Fibroblast of skin of left biceps (primary cell): ENCODE measurements around the gene CPN2.

Source experiments
- DNase-seq, 2 experiments: peaks; one replicate each; pipeline ENCODE4 v3.0.0-alpha.2; 2013; ENCODE audit warnings: low read depth in 2 of 2

CPN2 gene

GRCh38 chr3:194313560-194314387, 37.4 kb downstream of the CPN2 start:
- no peak for DNase-seq

- peak; percentile 85 to 86 for DNase-seq
These were observed 38.3 kb downstream of the CPN2 start for GRCh38 chr3:194312743-194313281.

GRCh38 chr3:194312186-194312742, 38.9 kb downstream of the CPN2 start:
- no peak for DNase-seq

GRCh38 chr3:194311000-194311399, 40.1 kb downstream of the CPN2 start:
- no peak for DNase-seq

GRCh38 chr3:194310060-194310835, 40.9 kb downstream of the CPN2 start:
- DNase-seq, result no peak

GRCh38 chr3:194308601-194309449, 42.3 kb downstream of the CPN2 start:
- no peak for DNase-seq

- DNase-seq, result no peak
These were observed 43.3 kb downstream of the CPN2 start for GRCh38 chr3:194307849-194308248.

GRCh38 chr3:194306771-194307640, 44.1 kb downstream of the CPN2 start:
- DNase-seq, result no peak

- DNase-seq, result no peak
These were observed 44.9 kb downstream of the CPN2 start for GRCh38 chr3:194306109-194306686.

- DNase-seq, result no peak
These were observed 45.6 kb downstream of the CPN2 start for GRCh38 chr3:194305356-194306108.

GRCh38 chr3:194304186-194304917, 46.8 kb downstream of the CPN2 start:
- no peak for DNase-seq

GRCh38 chr3:194303749-194304148, 47.4 kb downstream of the CPN2 start:
- no peak for DNase-seq

- no peak for DNase-seq
These were observed 49.4 kb downstream of the CPN2 start for GRCh38 chr3:194301730-194302129.

GRCh38 chr3:194300936-194301335, 50.2 kb downstream of the CPN2 start:
- DNase-seq, result no peak

GRCh38 chr3:194300382-194300758, 50.8 kb downstream of the CPN2 start:
- no peak for DNase-seq

- DNase-seq, result no peak
These were observed 52.5 kb downstream of the CPN2 start for GRCh38 chr3:194298331-194299227.

GRCh38 chr3:194296454-194297263, 54.5 kb downstream of the CPN2 start:
- peak in 1 of 2 experiments; percentile 60 for DNase-seq
